ENCODE data around the gene CHAC1. TPM values are rescaled to one million over a fixed set of nuclear protein-coding genes. Genes with fewer than 3 reads are reported as not detected.

Gene CHAC1
- total RNA-seq, 1 donor: 1.9 TPM

- DNase-seq (ENCODE audit: low read depth in 2 of 3, low spot score in 2 of 3): no peak
Measured at GRCh38 chr15:40981186-40981585, 27.9 kb downstream of the CHAC1 start.

DNA sequence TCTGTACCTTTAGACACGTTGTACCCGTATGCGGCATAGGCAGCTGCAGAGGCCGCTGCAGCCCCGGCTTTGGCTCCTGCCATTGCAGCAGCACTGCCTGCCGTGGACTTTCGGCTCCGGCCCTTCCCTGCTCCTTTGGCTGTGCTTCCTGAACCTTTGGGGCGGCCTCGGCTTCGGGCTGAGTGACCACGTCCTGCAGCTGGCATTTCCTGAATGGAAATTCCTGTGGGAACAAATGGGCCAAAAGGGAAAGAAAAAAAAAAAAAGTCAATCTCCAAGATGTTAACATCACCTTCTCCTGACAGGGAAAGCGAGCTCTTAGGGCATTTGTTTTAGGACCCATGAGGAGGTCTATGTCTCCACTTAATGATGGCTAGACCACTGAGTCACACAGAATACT lies 29.6 kb downstream of the CHAC1 start:
- no peak for DNase-seq (ENCODE audit: low read depth in 2 of 3, low spot score in 2 of 3)

DNA sequence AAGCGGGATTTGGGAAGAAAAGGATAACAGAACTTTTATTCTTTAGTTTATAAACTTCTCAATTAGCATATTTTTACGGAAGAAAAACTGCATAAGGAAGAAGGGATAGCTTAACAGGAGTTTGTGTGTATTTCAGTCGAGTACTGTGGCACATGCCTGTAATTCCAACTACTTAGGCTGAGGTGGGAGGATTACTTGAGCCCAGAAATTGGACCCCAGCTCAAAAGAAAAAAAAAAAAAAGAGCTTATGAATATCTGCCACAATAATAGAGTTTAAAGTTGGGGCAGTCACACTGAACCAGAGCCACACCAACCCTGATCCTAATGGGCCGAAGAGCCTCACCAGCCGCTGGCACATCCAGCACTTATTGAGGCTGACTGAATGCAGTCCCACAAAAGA lies 31.1 kb downstream of the CHAC1 start:
- no peak for DNase-seq (ENCODE audit: low read depth in 2 of 3, low spot score in 2 of 3)

- no peak for DNase-seq (ENCODE audit: low read depth in 2 of 3, low spot score in 2 of 3)
Measured at GRCh38 chr15:40984964-40985363, 31.7 kb downstream of the CHAC1 start.

DNA sequence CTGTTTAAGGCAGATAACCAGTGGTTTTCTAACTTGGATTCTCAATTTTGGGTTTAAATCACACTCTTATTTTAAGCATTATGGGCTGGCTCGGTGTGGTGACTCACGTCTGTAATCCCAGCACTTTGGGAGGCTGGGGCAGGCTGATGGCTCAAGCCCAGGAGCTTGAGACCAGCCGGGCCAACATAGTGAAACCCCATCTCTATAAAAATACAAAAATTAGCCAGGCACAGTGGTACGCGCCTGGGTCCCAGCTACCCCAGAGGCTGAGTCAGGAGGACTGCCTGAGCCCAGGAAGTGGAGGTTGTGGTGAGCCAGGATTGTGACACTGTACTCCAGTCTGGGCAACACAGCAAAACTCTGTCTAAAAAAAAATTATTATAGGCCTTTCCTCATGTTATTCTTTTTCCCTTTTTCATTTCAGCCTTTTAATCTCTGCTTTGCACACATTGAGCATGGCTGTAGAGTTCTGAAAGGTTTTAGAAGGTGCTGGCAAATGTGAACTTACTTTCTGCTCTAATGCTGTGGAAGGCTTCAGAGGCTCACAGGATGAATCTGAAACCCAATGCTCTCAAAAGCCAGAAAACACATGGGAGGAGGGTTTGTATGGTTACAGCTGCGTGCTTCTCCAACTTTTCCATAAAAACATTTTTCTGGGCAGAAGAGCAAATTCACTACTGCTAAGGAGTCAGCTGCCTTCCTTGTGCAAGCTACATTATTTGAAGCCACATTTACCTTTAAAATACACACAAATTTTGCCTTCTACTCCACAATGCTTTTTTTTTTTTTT lies 32.5 kb downstream of the CHAC1 start:
- DNase-seq (ENCODE audit: low read depth in 2 of 3, low spot score in 2 of 3): no peak

DNA sequence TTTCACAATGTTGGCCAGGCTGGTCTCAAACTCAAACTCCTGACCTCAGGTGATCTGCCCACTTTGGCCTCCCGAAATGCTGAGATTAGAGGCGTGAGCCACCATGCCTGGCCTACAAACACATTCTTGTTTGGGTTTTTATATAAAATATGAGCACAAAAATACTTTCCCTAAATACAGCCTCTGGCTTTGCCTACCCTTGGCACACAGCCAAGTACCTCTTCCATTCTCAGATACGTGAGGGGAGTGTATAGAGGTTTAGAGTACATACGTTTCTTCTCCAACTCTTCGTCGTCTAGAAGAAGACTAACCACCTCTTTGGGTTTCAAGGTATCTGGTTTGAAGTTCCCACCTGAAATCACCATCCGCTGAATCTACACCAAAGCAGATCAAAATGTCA lies 33.5 kb downstream of the CHAC1 start:
- no peak for DNase-seq (ENCODE audit: low read depth in 2 of 3, low spot score in 2 of 3)

DNA sequence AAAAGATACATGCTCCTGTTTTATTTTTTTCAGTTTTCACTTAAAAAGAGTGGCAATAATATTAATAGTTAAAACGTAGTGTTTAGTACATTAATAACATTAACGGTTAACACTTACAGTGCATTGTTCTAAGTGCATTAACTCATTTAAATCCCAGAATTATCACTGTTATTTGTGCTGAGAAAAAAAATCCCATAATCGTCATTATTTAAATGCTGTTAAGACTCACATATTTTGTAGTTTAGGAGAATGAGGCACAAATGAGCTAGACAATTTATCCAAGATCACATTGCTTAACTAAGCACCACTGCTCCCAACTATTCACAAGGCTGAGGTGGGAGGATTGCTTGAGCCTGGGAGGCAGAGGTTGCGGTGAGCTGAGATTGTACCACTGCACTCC lies 34.9 kb downstream of the CHAC1 start:
- no peak for DNase-seq (ENCODE audit: low read depth in 2 of 3, low spot score in 2 of 3)

- DNase-seq (ENCODE audit: low read depth in 2 of 3, low spot score in 2 of 3): no peak
Measured at GRCh38 chr15:40990080-40990479, 36.8 kb downstream of the CHAC1 start.

- DNase-seq (ENCODE audit: low read depth in 2 of 3, low spot score in 2 of 3): no peak
Measured at GRCh38 chr15:40990789-40991188, 37.5 kb downstream of the CHAC1 start.

- no peak for DNase-seq (ENCODE audit: low read depth in 2 of 3, low spot score in 2 of 3)
Measured at GRCh38 chr15:40991355-40991754, 38.1 kb downstream of the CHAC1 start.

DNA sequence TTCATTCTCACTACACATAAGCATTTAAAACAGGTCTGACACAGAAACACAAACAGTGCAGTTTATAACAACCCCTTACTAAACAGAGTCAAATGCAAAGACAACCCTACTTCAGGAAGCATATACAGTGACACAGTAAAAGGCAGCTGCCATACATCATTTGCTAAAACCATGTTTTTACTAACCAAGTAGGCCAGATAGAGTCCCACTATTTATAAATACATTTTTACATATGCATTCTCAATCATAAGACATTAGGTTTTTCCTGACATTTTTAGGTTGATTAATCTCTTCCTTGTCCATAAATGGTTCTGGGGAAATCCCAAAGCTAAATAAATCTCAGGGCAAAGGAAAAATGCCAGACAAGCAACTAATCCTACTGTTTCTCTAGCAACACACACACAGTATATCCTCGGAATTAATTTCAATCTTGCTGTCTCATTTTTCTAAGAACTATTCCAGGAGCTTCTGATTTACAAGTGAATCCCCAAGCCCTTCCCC lies 39.0 kb downstream of the CHAC1 start:
- DNase-seq (ENCODE audit: low read depth in 2 of 3, low spot score in 2 of 3): no peak

DNA sequence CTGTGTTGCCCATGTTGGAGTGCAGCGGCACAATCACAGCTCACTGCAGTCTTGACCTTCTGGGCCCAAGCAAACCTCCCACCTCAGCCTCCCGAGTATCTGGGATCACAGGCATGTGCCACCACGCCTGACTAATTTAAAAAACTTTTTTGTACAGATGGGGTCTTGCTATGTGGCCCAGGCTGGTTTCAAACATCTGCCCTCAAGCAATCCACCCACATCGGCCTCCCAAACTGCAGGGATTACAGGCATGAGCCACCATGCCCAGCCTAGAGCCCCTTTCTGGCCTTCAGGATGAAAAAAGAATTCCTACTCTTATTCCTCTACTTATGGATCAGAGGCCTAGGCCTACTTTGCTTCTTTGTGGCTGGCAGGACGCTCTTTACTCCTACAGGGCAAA lies 39.6 kb downstream of the CHAC1 start:
- DNase-seq (ENCODE audit: low read depth in 2 of 3, low spot score in 2 of 3): no peak

DNA sequence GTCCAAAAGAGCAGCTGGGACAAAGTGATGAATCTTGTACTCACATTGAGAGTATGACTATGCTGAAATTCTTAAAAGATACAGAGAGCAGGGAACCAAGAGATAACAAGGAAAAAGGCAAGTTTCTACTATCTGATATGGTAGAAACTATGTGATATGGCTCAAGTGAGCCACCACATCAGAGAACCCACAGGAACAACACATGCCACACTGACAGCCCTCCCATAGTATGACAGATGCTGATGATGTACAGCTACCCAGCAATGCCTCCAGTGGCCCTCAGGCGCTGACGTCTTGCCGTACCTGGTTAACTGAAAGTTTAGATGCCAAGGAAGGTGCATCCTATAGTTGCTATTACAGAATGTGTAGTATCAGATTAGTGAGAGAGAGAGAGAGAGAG lies 42.4 kb downstream of the CHAC1 start:
- no peak for DNase-seq (ENCODE audit: low read depth in 2 of 3, low spot score in 2 of 3)

DNA sequence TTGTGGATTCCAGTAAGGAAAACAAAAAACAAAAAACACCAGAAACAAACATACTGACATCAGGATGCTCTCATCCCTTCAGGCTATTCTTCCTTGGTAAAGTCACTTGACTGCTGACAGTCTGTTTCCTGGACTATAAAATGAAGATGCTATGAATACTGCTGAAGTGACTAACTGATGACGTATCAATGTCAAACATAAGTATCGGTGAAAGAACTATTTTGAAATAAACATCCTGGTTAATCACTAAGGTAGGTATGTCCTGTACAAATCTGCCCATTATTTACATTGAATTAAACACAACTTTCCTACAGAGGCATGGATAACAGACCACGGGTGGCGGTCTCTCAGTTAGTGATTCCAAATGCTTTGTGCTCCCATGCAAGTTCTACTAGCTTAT lies 45.9 kb downstream of the CHAC1 start:
- DNase-seq (ENCODE audit: low read depth in 2 of 3, low spot score in 2 of 3): no peak

DNA sequence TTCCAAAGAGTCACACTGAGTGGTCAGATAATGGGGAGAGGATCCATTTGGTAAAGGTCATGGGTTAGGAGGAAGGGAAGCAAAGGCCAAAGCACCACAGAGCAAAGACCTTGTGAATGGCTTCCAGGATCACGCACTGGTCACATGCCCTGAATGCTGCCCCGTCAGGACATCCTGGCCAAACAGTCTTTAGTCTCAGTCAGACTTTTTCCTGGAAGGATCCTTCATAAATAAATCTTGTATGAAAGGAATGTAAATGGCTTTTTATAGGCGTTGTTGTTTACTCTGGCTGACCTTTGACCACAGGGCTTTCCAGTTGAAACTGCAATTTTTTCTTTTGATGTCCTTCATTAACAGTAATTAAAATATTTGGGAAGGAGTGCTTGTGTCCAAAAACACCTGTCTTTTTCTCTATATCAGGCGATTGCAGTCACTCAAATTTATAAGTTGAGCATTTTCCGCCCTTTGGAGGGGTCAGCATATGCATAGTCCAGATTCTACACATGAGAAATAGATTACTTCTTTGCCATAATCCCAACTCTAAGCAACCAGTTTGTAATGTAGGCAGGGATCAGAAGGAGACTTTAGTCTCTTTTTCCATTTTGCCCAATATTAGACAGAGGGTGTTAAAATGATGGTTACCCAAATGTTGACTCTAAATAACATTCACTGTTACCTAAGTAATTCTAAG lies 48.4 kb downstream of the CHAC1 start:
- no peak for DNase-seq (ENCODE audit: low read depth in 2 of 3, low spot score in 2 of 3)

- no peak for DNase-seq (ENCODE audit: low read depth in 2 of 3, low spot score in 2 of 3)
Measured at GRCh38 chr15:41004490-41004889, 51.2 kb downstream of the CHAC1 start.

Small RNAs within 50 kb of the gene (small RNA-seq; reads per million reads assigned to genes)
- gene ISCA1P4: not detected

Other genes with a start within 250 kb of the CHAC1 start
- 18.9 TPM for gene RMDN3, start 198.2 kb upstream of the CHAC1 start, total RNA-seq
- 25.3 TPM for gene GCHFR, start 189.4 kb upstream of the CHAC1 start, total RNA-seq
- gene C15orf62, start 183.5 kb upstream of the CHAC1 start, total RNA-seq: 1.1 TPM
- gene ZFYVE19, start 146.4 kb upstream of the CHAC1 start, total RNA-seq: 32.3 TPM
- 21.8 TPM for gene DNAJC17, start 146.0 kb upstream of the CHAC1 start, total RNA-seq
- gene PPP1R14D, start 124.8 kb upstream of the CHAC1 start, total RNA-seq: not detected
- gene SPINT1, start 109.4 kb upstream of the CHAC1 start, total RNA-seq: 60.3 TPM
- 0.27 TPM for gene RHOV, start 79.2 kb upstream of the CHAC1 start, total RNA-seq
- gene VPS18, start 59.0 kb upstream of the CHAC1 start, total RNA-seq: 47.4 TPM
- gene DLL4, start 24.1 kb upstream of the CHAC1 start, total RNA-seq: under 0.01 TPM
- gene INO80, start 162.8 kb downstream of the CHAC1 start, total RNA-seq: 18.0 TPM

Data from hematopoietic multipotent progenitor cell (in vitro differentiated cells).